WTC11 (cell line): ENCODE results near the gene FZD2. TPM values are rescaled to one million over a fixed set of nuclear protein-coding genes. Genes with fewer than 3 reads are reported as not detected.

ENCODE experiments used
- ATAC-seq: fragments of 200-7000 bp; cut with Tn5 transposase; 2 replicates; pipeline ENCODE4 v1.10.0; 2021; ENCODE audit warnings: mild to moderate bottlenecking, moderate library complexity
- CTCF ChIA-PET: fragments of 300-600 bp; sonication (Branson Sonifier 250); formaldehyde crosslinking; loops from one replicate; lab custom pipeline; 2021; ENCODE audit warnings: antibody characterized with exemption; lab: Charles Lee
- POLR2A ChIA-PET: fragments of 350-600 bp; sonication (Branson Sonifier 250); formaldehyde crosslinking; loops from one replicate; lab custom pipeline; 2021; ENCODE audit warnings: antibody characterized with exemption; lab: Charles Lee
- DNase-seq: peaks from one replicate; pipeline ENCODE4 v3.0.0; 2021; ENCODE audit warnings: low spot score
- H3K27ac Mint-ChIP-seq: 2 replicates; pipeline ENCODE4 v1.8.0; 2021; ENCODE audit warnings: mixed read lengths
- H3K27me3 Mint-ChIP-seq: 2 replicates; pipeline ENCODE4 v1.8.0; 2021; ENCODE audit warnings: low read depth, mild to moderate bottlenecking, moderate library complexity, mixed read lengths
- H3K36me3 Mint-ChIP-seq: 2 replicates; pipeline ENCODE4 v1.8.0; 2021; ENCODE audit warnings: mixed read lengths
- H3K4me1 Mint-ChIP-seq: 2 replicates; pipeline ENCODE4 v1.8.0; 2022; ENCODE audit warnings: mixed read lengths
- H3K4me3 Mint-ChIP-seq: 2 replicates; pipeline ENCODE4 v1.8.0; 2021; ENCODE audit warnings: mild to moderate bottlenecking, moderate library complexity, mixed read lengths
- H3K9me3 Mint-ChIP-seq: 2 replicates; pipeline ENCODE4 v1.8.0; 2021; ENCODE audit warnings: mixed read lengths
- ELF4 ChIP-seq: sonication (generic); formaldehyde crosslinking; IDR thresholded peaks from 2 replicates; pipeline ENCODE4 v1.8.1; 2022; ENCODE audit warnings: low read depth, mild to moderate bottlenecking, moderate library complexity, missing genetic modification reagents
- ETV6 ChIP-seq: sonication (generic); formaldehyde crosslinking; IDR thresholded peaks from 2 replicates; pipeline ENCODE4 v1.8.1; 2022; ENCODE audit warnings: mild to moderate bottlenecking, missing genetic modification reagents
- GTF2I ChIP-seq: fragments of 250-450 bp; sonication (Bioruptor Pico); conservative IDR thresholded peaks from 2 replicates; pipeline ENCODE4 v1.4.0; 2021; ENCODE audit warnings: mild to moderate bottlenecking
- NR1H2 ChIP-seq: sonication (generic); formaldehyde crosslinking; IDR thresholded peaks from 2 replicates; pipeline ENCODE4 v1.9.0; 2021; ENCODE audit warnings: mild to moderate bottlenecking, moderate library complexity, missing genetic modification reagents
- NR3C1 ChIP-seq: sonication (generic); formaldehyde crosslinking; conservative IDR thresholded peaks from 2 replicates; pipeline ENCODE4 v1.8.1; 2023; ENCODE audit warnings: low read depth, mild to moderate bottlenecking, missing genetic modification reagents
- SMAD3 ChIP-seq: sonication (generic); formaldehyde crosslinking; IDR thresholded peaks from 2 replicates; pipeline ENCODE4 v1.8.0; 2022; ENCODE audit warnings: missing genetic modification reagents, mild to moderate bottlenecking, borderline replicate concordance
- SP1 ChIP-seq: sonication (generic); formaldehyde crosslinking; conservative IDR thresholded peaks from 2 replicates; pipeline ENCODE4 v1.8.1; 2022; ENCODE audit warnings: missing genetic modification reagents
- TCF7 ChIP-seq: sonication (generic); formaldehyde crosslinking; IDR thresholded peaks from 2 replicates; pipeline ENCODE4 v1.8.0; 2022; ENCODE audit warnings: mild to moderate bottlenecking, low read depth, missing genetic modification reagents, moderate library complexity
- TEAD1 ChIP-seq: sonication (generic); formaldehyde crosslinking; IDR thresholded peaks from 2 replicates; pipeline ENCODE4 v1.8.0; 2022; ENCODE audit warnings: mild to moderate bottlenecking, missing genetic modification reagents
- ZBTB21 ChIP-seq: sonication (generic); formaldehyde crosslinking; IDR thresholded peaks from 2 replicates; pipeline ENCODE4 v1.8.1; 2023; ENCODE audit warnings: mild to moderate bottlenecking, missing genetic modification reagents, borderline replicate concordance
- ZNF317 ChIP-seq: sonication (generic); formaldehyde crosslinking; IDR thresholded peaks from 2 replicates; pipeline ENCODE4 v1.8.1; 2023; ENCODE audit warnings: low read depth, mild to moderate bottlenecking, moderate library complexity, missing genetic modification reagents, borderline replicate concordance
- total RNA-seq: library from RNA; stranded (reverse); gene quantifications from 3 replicates; pipeline ENCODE4 v1.2.3, GENCODE V29; 2021
- TF ChIP-seq, protein P1 (sequence below): sonication (generic); formaldehyde crosslinking; IDR thresholded peaks from 2 replicates; pipeline ENCODE4 v1.8.0; 2023; ENCODE audit warnings: missing genetic modification reagents, mild to moderate bottlenecking, borderline replicate concordance
- TF ChIP-seq, protein P2 (sequence below): sonication (generic); formaldehyde crosslinking; IDR thresholded peaks from 2 replicates; pipeline ENCODE4 v1.8.1; 2023; ENCODE audit warnings: mild to moderate bottlenecking, missing genetic modification reagents, moderate library complexity
- TF ChIP-seq, protein P3 (sequence below): sonication (generic); formaldehyde crosslinking; IDR thresholded peaks from 2 replicates; pipeline ENCODE4 v1.8.1; 2023; ENCODE audit warnings: mild to moderate bottlenecking, missing genetic modification reagents
- TF ChIP-seq, protein P4 (sequence below): sonication (generic); formaldehyde crosslinking; IDR thresholded peaks from 2 replicates; pipeline ENCODE4 v1.8.1; 2023; ENCODE audit warnings: mild to moderate bottlenecking, missing genetic modification reagents
- TF ChIP-seq, protein P5 (sequence below): sonication (generic); formaldehyde crosslinking; IDR thresholded peaks from 2 replicates; pipeline ENCODE4 v1.8.0; 2023; ENCODE audit warnings: missing genetic modification reagents
- TF ChIP-seq, protein P6 (sequence below): sonication (generic); formaldehyde crosslinking; IDR thresholded peaks from 2 replicates; pipeline ENCODE4 v1.8.1; 2023; ENCODE audit warnings: mild to moderate bottlenecking, moderate library complexity, missing genetic modification reagents
- TF ChIP-seq, protein P7 (sequence below): fragments of 250-450 bp; sonication (Bioruptor Pico); IDR thresholded peaks from 2 replicates; pipeline ENCODE4 v1.9.0; 2021; ENCODE audit warnings: mild to moderate bottlenecking

The FZD2 gene
- total RNA-seq, 1 experiment from 2014 or later = 42.8 TPM

DNA sequence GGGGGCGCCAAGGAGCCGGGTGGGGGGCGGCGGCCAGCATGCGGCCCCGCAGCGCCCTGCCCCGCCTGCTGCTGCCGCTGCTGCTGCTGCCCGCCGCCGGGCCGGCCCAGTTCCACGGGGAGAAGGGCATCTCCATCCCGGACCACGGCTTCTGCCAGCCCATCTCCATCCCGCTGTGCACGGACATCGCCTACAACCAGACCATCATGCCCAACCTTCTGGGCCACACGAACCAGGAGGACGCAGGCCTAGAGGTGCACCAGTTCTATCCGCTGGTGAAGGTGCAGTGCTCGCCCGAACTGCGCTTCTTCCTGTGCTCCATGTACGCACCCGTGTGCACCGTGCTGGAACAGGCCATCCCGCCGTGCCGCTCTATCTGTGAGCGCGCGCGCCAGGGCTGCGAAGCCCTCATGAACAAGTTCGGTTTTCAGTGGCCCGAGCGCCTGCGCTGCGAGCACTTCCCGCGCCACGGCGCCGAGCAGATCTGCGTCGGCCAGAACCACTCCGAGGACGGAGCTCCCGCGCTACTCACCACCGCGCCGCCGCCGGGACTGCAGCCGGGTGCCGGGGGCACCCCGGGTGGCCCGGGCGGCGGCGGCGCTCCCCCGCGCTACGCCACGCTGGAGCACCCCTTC lies 484 bp downstream of the FZD2 start (continued):
- TF ChIP-seq, protein P1, sequence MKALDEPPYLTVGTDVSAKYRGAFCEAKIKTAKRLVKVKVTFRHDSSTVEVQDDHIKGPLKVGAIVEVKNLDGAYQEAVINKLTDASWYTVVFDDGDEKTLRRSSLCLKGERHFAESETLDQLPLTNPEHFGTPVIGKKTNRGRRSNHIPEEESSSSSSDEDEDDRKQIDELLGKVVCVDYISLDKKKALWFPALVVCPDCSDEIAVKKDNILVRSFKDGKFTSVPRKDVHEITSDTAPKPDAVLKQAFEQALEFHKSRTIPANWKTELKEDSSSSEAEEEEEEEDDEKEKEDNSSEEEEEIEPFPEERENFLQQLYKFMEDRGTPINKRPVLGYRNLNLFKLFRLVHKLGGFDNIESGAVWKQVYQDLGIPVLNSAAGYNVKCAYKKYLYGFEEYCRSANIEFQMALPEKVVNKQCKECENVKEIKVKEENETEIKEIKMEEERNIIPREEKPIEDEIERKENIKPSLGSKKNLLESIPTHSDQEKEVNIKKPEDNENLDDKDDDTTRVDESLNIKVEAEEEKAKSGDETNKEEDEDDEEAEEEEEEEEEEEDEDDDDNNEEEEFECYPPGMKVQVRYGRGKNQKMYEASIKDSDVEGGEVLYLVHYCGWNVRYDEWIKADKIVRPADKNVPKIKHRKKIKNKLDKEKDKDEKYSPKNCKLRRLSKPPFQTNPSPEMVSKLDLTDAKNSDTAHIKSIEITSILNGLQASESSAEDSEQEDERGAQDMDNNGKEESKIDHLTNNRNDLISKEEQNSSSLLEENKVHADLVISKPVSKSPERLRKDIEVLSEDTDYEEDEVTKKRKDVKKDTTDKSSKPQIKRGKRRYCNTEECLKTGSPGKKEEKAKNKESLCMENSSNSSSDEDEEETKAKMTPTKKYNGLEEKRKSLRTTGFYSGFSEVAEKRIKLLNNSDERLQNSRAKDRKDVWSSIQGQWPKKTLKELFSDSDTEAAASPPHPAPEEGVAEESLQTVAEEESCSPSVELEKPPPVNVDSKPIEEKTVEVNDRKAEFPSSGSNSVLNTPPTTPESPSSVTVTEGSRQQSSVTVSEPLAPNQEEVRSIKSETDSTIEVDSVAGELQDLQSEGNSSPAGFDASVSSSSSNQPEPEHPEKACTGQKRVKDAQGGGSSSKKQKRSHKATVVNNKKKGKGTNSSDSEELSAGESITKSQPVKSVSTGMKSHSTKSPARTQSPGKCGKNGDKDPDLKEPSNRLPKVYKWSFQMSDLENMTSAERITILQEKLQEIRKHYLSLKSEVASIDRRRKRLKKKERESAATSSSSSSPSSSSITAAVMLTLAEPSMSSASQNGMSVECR (CRISPR knock-in tag) = peak; percentile 95
- no peak for TF ChIP-seq GTF2I (CRISPR knock-in tag)

DNA sequence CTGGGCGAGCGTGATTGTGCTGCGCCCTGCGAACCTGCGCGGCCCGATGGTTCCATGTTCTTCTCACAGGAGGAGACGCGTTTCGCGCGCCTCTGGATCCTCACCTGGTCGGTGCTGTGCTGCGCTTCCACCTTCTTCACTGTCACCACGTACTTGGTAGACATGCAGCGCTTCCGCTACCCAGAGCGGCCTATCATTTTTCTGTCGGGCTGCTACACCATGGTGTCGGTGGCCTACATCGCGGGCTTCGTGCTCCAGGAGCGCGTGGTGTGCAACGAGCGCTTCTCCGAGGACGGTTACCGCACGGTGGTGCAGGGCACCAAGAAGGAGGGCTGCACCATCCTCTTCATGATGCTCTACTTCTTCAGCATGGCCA lies 1.0 kb downstream of the FZD2 start:
- POLR2A ChIA-PET = interaction anchor here (0.6 to 5.1 kb wide), 4 partner anchors 8 to 150 kb away, joined by 3 to 79 read pairs (median 3); partner anchors contain the start of gene DBF4B
- H3K27me3 Mint-ChIP-seq = peaks cover 55% of the 10 kb centered on the region
- CTCF ChIA-PET = interaction anchor here (0.7 to 5.7 kb wide), 4 partner anchors 16 to 70 kb away, joined by 3 to 65 read pairs (median 4); no protein-coding TSS in a partner anchor

More for the DNA sequence above, 1.0 kb downstream of the FZD2 start:
- ATAC-seq = no peak
- TF ChIP-seq NR3C1 (CRISPR knock-in tag) (no peak), SP1 (CRISPR knock-in tag) (no peak), ZNF317 (CRISPR knock-in tag) (0 out of 2 replicates have a peak, but pooled peaks have one; percentile 8), ELF4 (CRISPR knock-in tag) (peak; percentile 75; the same call in 1 of the 2 replicates), NR1H2 (CRISPR knock-in tag) (no peak; the same call in 1 of the 2 replicates), TCF7 (0 out of 2 replicates have a peak, but pooled peaks have one; percentile 69), SMAD3 (CRISPR knock-in tag) (0 out of 2 replicates have a peak, but pooled peaks have one; percentile 12), ETV6 (peak; percentile 66; the same call in 1 of the 2 replicates), TEAD1 (CRISPR knock-in tag) (peak; percentile 68; the same call in 1 of the 2 replicates), ZBTB21 (CRISPR knock-in tag) (peak; percentile 68; the same call in 1 of the 2 replicates)
- TF ChIP-seq, protein P2, sequence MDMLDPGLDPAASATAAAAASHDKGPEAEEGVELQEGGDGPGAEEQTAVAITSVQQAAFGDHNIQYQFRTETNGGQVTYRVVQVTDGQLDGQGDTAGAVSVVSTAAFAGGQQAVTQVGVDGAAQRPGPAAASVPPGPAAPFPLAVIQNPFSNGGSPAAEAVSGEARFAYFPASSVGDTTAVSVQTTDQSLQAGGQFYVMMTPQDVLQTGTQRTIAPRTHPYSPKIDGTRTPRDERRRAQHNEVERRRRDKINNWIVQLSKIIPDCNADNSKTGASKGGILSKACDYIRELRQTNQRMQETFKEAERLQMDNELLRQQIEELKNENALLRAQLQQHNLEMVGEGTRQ (CRISPR knock-in tag) = no peak
- TF ChIP-seq, protein P3, sequence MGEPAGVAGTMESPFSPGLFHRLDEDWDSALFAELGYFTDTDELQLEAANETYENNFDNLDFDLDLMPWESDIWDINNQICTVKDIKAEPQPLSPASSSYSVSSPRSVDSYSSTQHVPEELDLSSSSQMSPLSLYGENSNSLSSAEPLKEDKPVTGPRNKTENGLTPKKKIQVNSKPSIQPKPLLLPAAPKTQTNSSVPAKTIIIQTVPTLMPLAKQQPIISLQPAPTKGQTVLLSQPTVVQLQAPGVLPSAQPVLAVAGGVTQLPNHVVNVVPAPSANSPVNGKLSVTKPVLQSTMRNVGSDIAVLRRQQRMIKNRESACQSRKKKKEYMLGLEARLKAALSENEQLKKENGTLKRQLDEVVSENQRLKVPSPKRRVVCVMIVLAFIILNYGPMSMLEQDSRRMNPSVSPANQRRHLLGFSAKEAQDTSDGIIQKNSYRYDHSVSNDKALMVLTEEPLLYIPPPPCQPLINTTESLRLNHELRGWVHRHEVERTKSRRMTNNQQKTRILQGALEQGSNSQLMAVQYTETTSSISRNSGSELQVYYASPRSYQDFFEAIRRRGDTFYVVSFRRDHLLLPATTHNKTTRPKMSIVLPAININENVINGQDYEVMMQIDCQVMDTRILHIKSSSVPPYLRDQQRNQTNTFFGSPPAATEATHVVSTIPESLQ (CRISPR knock-in tag) = 0 out of 2 replicates have a peak, but pooled peaks have one; percentile 11
- TF ChIP-seq, protein P4, sequence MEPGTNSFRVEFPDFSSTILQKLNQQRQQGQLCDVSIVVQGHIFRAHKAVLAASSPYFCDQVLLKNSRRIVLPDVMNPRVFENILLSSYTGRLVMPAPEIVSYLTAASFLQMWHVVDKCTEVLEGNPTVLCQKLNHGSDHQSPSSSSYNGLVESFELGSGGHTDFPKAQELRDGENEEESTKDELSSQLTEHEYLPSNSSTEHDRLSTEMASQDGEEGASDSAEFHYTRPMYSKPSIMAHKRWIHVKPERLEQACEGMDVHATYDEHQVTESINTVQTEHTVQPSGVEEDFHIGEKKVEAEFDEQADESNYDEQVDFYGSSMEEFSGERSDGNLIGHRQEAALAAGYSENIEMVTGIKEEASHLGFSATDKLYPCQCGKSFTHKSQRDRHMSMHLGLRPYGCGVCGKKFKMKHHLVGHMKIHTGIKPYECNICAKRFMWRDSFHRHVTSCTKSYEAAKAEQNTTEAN (CRISPR knock-in tag) = no peak
- TF ChIP-seq, protein P5, sequence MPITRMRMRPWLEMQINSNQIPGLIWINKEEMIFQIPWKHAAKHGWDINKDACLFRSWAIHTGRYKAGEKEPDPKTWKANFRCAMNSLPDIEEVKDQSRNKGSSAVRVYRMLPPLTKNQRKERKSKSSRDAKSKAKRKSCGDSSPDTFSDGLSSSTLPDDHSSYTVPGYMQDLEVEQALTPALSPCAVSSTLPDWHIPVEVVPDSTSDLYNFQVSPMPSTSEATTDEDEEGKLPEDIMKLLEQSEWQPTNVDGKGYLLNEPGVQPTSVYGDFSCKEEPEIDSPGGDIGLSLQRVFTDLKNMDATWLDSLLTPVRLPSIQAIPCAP = peak; percentile 55; the same call in 1 of the 2 replicates
- TF ChIP-seq, protein P6, sequence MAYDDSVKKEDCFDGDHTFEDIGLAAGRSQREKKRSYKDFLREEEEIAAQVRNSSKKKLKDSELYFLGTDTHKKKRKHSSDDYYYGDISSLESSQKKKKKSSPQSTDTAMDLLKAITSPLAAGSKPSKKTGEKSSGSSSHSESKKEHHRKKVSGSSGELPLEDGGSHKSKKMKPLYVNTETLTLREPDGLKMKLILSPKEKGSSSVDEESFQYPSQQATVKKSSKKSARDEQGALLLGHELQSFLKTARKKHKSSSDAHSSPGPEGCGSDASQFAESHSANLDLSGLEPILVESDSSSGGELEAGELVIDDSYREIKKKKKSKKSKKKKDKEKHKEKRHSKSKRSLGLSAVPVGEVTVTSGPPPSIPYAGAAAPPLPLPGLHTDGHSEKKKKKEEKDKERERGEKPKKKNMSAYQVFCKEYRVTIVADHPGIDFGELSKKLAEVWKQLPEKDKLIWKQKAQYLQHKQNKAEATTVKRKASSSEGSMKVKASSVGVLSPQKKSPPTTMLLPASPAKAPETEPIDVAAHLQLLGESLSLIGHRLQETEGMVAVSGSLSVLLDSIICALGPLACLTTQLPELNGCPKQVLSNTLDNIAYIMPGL = peak; percentile 42; the same call in 1 of the 2 replicates
- TF ChIP-seq, protein P7, sequence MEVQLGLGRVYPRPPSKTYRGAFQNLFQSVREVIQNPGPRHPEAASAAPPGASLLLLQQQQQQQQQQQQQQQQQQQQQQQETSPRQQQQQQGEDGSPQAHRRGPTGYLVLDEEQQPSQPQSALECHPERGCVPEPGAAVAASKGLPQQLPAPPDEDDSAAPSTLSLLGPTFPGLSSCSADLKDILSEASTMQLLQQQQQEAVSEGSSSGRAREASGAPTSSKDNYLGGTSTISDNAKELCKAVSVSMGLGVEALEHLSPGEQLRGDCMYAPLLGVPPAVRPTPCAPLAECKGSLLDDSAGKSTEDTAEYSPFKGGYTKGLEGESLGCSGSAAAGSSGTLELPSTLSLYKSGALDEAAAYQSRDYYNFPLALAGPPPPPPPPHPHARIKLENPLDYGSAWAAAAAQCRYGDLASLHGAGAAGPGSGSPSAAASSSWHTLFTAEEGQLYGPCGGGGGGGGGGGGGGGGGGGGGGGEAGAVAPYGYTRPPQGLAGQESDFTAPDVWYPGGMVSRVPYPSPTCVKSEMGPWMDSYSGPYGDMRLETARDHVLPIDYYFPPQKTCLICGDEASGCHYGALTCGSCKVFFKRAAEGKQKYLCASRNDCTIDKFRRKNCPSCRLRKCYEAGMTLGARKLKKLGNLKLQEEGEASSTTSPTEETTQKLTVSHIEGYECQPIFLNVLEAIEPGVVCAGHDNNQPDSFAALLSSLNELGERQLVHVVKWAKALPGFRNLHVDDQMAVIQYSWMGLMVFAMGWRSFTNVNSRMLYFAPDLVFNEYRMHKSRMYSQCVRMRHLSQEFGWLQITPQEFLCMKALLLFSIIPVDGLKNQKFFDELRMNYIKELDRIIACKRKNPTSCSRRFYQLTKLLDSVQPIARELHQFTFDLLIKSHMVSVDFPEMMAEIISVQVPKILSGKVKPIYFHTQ (CRISPR knock-in tag) = no peak
- TF ChIP-seq, all 79 proteins: peak for 10
- Mint-ChIP-seq H3K27ac (peak overlapping the region; percentile 95), H3K9me3 (0 out of 2 replicates have a peak, but pooled peaks cover 3% of the 10 kb centered on the region), H3K4me1 (peaks cover 64% of the 10 kb centered on the region), H3K4me3 (peak overlapping the region; percentile 87), H3K36me3 (peaks cover 7% of the 10 kb centered on the region)
- peak; percentile 24 for DNase-seq
